ENCODE data around the gene SCTR.

DNA sequence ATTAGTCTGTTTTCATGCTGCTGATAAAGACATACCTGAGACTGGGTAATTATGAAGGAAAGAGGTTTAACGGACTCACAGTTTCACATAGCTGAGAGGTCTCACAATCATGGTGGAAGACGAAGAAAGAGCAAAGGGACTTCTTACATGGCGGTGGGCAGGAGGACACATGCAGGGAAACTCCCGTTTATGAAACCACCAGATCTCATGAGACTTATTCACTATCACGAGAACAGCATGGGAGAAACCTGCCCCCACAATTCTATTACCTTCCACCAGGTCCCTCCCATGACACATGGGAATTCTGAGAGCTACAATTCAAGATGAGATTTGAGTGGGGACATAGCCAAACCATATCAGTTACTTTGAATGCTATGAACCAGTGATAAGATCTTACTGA, 44.1 kb downstream of the SCTR start:
- TF ChIP-seq, protein P1, sequence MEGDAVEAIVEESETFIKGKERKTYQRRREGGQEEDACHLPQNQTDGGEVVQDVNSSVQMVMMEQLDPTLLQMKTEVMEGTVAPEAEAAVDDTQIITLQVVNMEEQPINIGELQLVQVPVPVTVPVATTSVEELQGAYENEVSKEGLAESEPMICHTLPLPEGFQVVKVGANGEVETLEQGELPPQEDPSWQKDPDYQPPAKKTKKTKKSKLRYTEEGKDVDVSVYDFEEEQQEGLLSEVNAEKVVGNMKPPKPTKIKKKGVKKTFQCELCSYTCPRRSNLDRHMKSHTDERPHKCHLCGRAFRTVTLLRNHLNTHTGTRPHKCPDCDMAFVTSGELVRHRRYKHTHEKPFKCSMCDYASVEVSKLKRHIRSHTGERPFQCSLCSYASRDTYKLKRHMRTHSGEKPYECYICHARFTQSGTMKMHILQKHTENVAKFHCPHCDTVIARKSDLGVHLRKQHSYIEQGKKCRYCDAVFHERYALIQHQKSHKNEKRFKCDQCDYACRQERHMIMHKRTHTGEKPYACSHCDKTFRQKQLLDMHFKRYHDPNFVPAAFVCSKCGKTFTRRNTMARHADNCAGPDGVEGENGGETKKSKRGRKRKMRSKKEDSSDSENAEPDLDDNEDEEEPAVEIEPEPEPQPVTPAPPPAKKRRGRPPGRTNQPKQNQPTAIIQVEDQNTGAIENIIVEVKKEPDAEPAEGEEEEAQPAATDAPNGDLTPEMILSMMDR (IDR thresholded peaks at IDR 0.05; ENCODE audit: insufficient read depth, low read length) = no peak
- no peak for TF ChIP-seq POLR2AphosphoS5 (IDR thresholded peaks at IDR 0.05; ENCODE audit: low read depth)
